Breast epithelium (tissue), 3 donors: Measurements from ENCODE around the gene RAX2.

Source experiments
- POLR2A ChIP-seq: fragments of 450-650 bp; IDR thresholded peaks from one replicate; pipeline ENCODE4 v1.6.1; 2016; ENCODE audit warnings: antibody characterized with exemption, mild to moderate bottlenecking, moderate library complexity
- TF ChIP-seq, protein P1 (sequence below), 3 donors: fragments of 450-650 bp; IDR thresholded peaks; one replicate each; pipeline ENCODE4 v1.5.1; 2016 to 2017; ENCODE audit warnings: antibody characterized with exemption in 3 of 3, mild to moderate bottlenecking in 3 of 3, moderate library complexity in 3 of 3

DNA sequence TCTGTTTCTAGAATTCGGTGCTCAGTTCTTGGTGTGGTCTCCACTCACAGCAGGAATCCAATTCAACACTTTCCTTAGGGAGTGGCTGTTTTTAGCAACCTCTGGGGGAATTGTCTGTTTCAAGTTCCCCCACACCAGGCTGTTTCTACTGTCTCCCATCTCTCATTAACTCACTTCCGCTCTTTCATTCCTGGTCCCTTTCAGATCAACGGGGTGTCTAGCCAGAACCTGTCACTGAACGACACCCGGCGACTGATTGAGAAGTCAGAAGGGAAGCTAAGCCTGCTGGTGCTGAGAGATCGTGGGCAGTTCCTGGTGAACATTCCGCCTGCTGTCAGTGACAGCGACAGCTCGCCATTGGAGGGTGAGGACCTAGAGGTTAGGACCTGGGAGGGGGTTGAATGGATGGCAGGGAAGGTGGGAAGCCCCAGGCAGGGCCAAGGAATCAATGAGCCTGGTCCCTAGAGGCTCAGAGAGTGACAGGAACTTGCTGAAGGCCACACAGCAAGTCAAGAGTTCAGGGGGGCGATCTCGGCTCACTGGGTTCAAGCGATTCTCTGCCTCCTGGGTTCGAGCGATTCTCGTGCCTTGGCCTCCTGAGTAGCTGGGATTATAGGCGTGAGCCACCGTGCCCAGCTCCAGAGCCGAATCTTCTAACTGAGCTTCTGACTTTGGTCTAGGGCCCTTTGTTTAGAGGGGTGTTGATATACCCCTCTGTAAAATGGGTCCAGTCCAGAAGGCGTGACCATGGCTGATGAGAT lies 38.3 kb downstream of the RAX2 start:
- no peak for TF ChIP-seq POLR2A
- TF ChIP-seq, protein P1, sequence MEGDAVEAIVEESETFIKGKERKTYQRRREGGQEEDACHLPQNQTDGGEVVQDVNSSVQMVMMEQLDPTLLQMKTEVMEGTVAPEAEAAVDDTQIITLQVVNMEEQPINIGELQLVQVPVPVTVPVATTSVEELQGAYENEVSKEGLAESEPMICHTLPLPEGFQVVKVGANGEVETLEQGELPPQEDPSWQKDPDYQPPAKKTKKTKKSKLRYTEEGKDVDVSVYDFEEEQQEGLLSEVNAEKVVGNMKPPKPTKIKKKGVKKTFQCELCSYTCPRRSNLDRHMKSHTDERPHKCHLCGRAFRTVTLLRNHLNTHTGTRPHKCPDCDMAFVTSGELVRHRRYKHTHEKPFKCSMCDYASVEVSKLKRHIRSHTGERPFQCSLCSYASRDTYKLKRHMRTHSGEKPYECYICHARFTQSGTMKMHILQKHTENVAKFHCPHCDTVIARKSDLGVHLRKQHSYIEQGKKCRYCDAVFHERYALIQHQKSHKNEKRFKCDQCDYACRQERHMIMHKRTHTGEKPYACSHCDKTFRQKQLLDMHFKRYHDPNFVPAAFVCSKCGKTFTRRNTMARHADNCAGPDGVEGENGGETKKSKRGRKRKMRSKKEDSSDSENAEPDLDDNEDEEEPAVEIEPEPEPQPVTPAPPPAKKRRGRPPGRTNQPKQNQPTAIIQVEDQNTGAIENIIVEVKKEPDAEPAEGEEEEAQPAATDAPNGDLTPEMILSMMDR (IDR thresholded peaks at IDR 0.05) = no peak
